ENCODE data around the gene CFAP157.

GRCh38 chr9:127692071-127692470, 14.7 kb upstream of the CFAP157 start:
- TF ChIP-seq POLR2AphosphoS5 (IDR thresholded peaks at IDR 0.05) (no peak), EP300 (IDR thresholded peaks at IDR 0.05) (no peak), CTCF (IDR thresholded peaks at IDR 0.05) (no peak), POLR2A (IDR thresholded peaks at IDR 0.05) (no peak)
